Activated CD8-positive, alpha-beta T cell treated with anti-CD3 and anti-CD28 coated beads for 36 hours (primary cell): ENCODE results near the gene COL4A3. TPM values are rescaled to one million over a fixed set of nuclear protein-coding genes. Genes with fewer than 3 reads are reported as not detected.

Source experiments
- ATAC-seq: fragments of 200-7000 bp; cut with Tn5 transposase; one replicate; pipeline ENCODE4 v1.10.0; 2021; ENCODE audit warnings: mild to moderate bottlenecking, moderate library complexity
- CTCF ChIA-PET: fragments of 350-600 bp; sonication (Branson Sonifier 250); formaldehyde crosslinking; loops from one replicate; lab custom pipeline; 2021; ENCODE audit warnings: antibody characterized with exemption; lab: Charles Lee
- POLR2A ChIA-PET: fragments of 350-600 bp; sonication (Branson Sonifier 250); formaldehyde crosslinking; loops from one replicate; lab custom pipeline; 2021; ENCODE audit warnings: antibody characterized with exemption; lab: Charles Lee
- DNase-seq: peaks from one replicate; pipeline ENCODE4 v3.0.0-alpha.2; 2020
- H3K27ac Mint-ChIP-seq: one replicate; pipeline ENCODE4 v1.8.0; 2021; ENCODE audit warnings: mild to moderate bottlenecking, mixed read lengths
- H3K27me3 Mint-ChIP-seq: one replicate; pipeline ENCODE4 v1.8.0; 2021; ENCODE audit warnings: mixed read lengths
- H3K36me3 Mint-ChIP-seq: one replicate; pipeline ENCODE4 v1.8.0; 2021; ENCODE audit warnings: low read depth, mixed read lengths
- H3K4me1 Mint-ChIP-seq: one replicate; pipeline ENCODE4 v1.8.0; 2021; ENCODE audit warnings: low read depth, mixed read lengths
- H3K4me3 Mint-ChIP-seq: one replicate; pipeline ENCODE4 v1.8.0; 2021; ENCODE audit warnings: mild to moderate bottlenecking, moderate library complexity, mixed read lengths
- H3K9me3 Mint-ChIP-seq: one replicate; pipeline ENCODE4 v1.8.0; 2021; ENCODE audit warnings: mixed read lengths
- CTCF ChIP-seq: fragments of 200-600 bp; IDR thresholded peaks from one replicate; pipeline ENCODE4 v1.8.0; 2022; ENCODE audit warnings: antibody characterized with exemption, mild to moderate bottlenecking
- intact Hi-C: fragments of 100-400 bp; cut with micrococcal nuclease; formaldehyde crosslinking; loops from one replicate; pipeline ENCODE4 v1.10.0; 2022
- total RNA-seq, 2 experiments: library from RNA; stranded (reverse); gene quantifications; one replicate each; pipeline ENCODE4 v1.2.3, GENCODE V29; 2021

The COL4A3 gene
- total RNA-seq, 2 experiments from 2014 or later, result not detected

- H3K36me3 Mint-ChIP-seq, result no peaks in the 10 kb centered on the region
- H3K27ac Mint-ChIP-seq, result no peak overlapping the region
- H3K9me3 Mint-ChIP-seq, result no peaks in the 10 kb centered on the region
- TF ChIP-seq CTCF, result no peak
- intact Hi-C loops, result no loop called here
- H3K27me3 Mint-ChIP-seq, result no peaks in the 10 kb centered on the region
- no peak for DNase-seq
- H3K4me1 Mint-ChIP-seq, result no peaks in the 10 kb centered on the region
- no peak overlapping the region for H3K4me3 Mint-ChIP-seq
- ATAC-seq, result no peak
- ChIA-PET POLR2A (no interaction called here), CTCF (no interaction called here)
These were observed 93.4 kb downstream of the COL4A3 start for GRCh38 chr2:227257820-227258219.

- CTCF ChIA-PET, result no interaction called here
- H3K36me3 Mint-ChIP-seq, result no peaks in the 10 kb centered on the region
- no peak overlapping the region for H3K27ac Mint-ChIP-seq
- intact Hi-C loops, result no loop called here
- DNase-seq (no peak), ATAC-seq (no peak)
- H3K27me3 Mint-ChIP-seq, result no peaks in the 10 kb centered on the region
- no peaks in the 10 kb centered on the region for H3K9me3 Mint-ChIP-seq
- no peaks in the 10 kb centered on the region for H3K4me1 Mint-ChIP-seq
- no peak overlapping the region for H3K4me3 Mint-ChIP-seq
- POLR2A ChIA-PET, result no interaction called here
- TF ChIP-seq CTCF, result no peak
These were observed 95.6 kb downstream of the COL4A3 start for GRCh38 chr2:227260041-227260440.

GRCh38 chr2:227267410-227268115, 103.1 kb downstream of the COL4A3 start:
- no peak overlapping the region for H3K27ac Mint-ChIP-seq

GRCh38 chr2:227280895-227281294, 116.5 kb downstream of the COL4A3 start:
- Mint-ChIP-seq H3K27ac (no peak overlapping the region), H3K4me3 (no peak overlapping the region), H3K4me1 (no peaks in the 10 kb centered on the region), H3K36me3 (no peaks in the 10 kb centered on the region), H3K27me3 (no peaks in the 10 kb centered on the region), H3K9me3 (peaks cover 4% of the 10 kb centered on the region)
- ATAC-seq (no peak), DNase-seq (no peak)
- TF ChIP-seq CTCF, result no peak
- ChIA-PET CTCF (interaction anchor here (1.7 kb wide), 1 partner anchor 42 kb away, joined by 5 read pairs; no protein-coding TSS in a partner anchor), POLR2A (no interaction called here)
- intact Hi-C loops, result no loop called here

More at GRCh38 chr2:227267410-227268115, 103.1 kb downstream of the COL4A3 start:
- ATAC-seq (no peak), DNase-seq (no peak)
- Mint-ChIP-seq H3K4me1 (no peaks in the 10 kb centered on the region), H3K9me3 (no peaks in the 10 kb centered on the region), H3K36me3 (no peaks in the 10 kb centered on the region), H3K4me3 (no peak overlapping the region), H3K27me3 (no peaks in the 10 kb centered on the region)
- TF ChIP-seq CTCF, result no peak
- ChIA-PET CTCF (interaction anchor here (0.7 kb wide), 1 partner anchor 391 kb away, joined by 3 read pairs; no protein-coding TSS in a partner anchor), POLR2A (no interaction called here)
- intact Hi-C loops, result no loop called here

- POLR2A ChIA-PET, result no interaction called here
- Mint-ChIP-seq H3K4me1 (no peaks in the 10 kb centered on the region), H3K4me3 (no peak overlapping the region), H3K9me3 (peaks cover 4% of the 10 kb centered on the region), H3K36me3 (no peaks in the 10 kb centered on the region), H3K27me3 (no peaks in the 10 kb centered on the region), H3K27ac (no peak overlapping the region)
- ATAC-seq, result no peak
- TF ChIP-seq CTCF, result no peak
- DNase-seq, result no peak
- CTCF ChIA-PET, result no interaction called here
- intact Hi-C loops, result no loop called here
These were observed 121.4 kb downstream of the COL4A3 start for GRCh38 chr2:227285741-227286236.
